ENCODE data around the gene ADGRD2. TPM values are rescaled to one million over a fixed set of nuclear protein-coding genes. Genes with fewer than 3 reads are reported as not detected.
A peak's percentile ranks its signal among the peaks of the same experiment; 100 is the strongest.

ADGRD2 gene
- total and polyA plus RNA-seq, 9 of the 15 experiments (the other 6 are each of a cell fraction or from before 2014, with no cell fraction given): not detected

GRCh38 chr9:124472770-124473169, 22.5 kb downstream of the ADGRD2 start:
- ChIA-PET POLR2A (interaction anchor here (0.5 to 1.3 kb wide), 3 partner anchors 9 to 75 kb away, joined by 3 to 7 read pairs (median 7); no protein-coding TSS in a partner anchor), CTCF (ENCODE audit: low intra/inter-chr PET ratio) (no interaction called here)
- H3K79me2 ChIP-seq (ENCODE audit: control insufficient read depth, insufficient read depth, low read length): no peaks in the 10 kb centered on the region
- H3K4me2 ChIP-seq (ENCODE audit: insufficient read depth, low read length): no peak overlapping the region
- no peak overlapping the region for H2AFZ ChIP-seq (ENCODE audit: low read depth, low read length)
- 5% methylated on average over 7 of the region's 7 CpGs for WGBS (ENCODE audit: insufficient coverage, low coverage, missing lambda C conversion rate)
- FAIRE-seq (no peak), DNase-seq (ENCODE audit: extremely low read depth in 1 of 4, low spot score in 3 of 4) (peak in 2 of 4 experiments; percentile 37 to 42), ATAC-seq (peak; percentile 48)
- no peaks in the 10 kb centered on the region for H3K9me3 ChIP-seq (replicated peaks; ENCODE audit: control insufficient read depth, insufficient read depth, low read depth, low read length)
- peaks cover 6 to 44% of the 10 kb centered on the region in 2 experiments; a peak in 4 of 5 replicates for H3K27me3 ChIP-seq (ENCODE audit: control insufficient read depth in 2 of 2, insufficient read depth in 2 of 2, low read length in 2 of 2)
- H3K36me3 ChIP-seq (ENCODE audit: control insufficient read depth, insufficient read depth, low read length): no peaks in the 10 kb centered on the region
- peaks cover 0 to 40% of the 10 kb centered on the region in 2 experiments; a peak in 3 of 5 replicates for H3K4me1 ChIP-seq (replicated peaks in 1 of 2; ENCODE audit: control insufficient read depth in 2 of 2, insufficient read depth in 2 of 2, low read length in 2 of 2)
- peaks cover 10% of the 10 kb centered on the region; the same call in 1 of the 2 replicates for H4K20me1 ChIP-seq (replicated peaks; ENCODE audit: control insufficient read depth, insufficient read depth, low read length)
- in situ Hi-C loops (cut with MboI): no loop called here
- no peaks in the 10 kb centered on the region for H3K9me1 ChIP-seq (ENCODE audit: control insufficient read depth, insufficient read depth, low read length)
- no peak overlapping the region for H3K27ac ChIP-seq (ENCODE audit: extremely low read depth, low read depth, low read length)
- no peak overlapping the region; a peak in 1 of 4 replicates for H3K9ac ChIP-seq (ENCODE audit: insufficient read depth in 1 of 2, low read depth in 2 of 2, low read length in 2 of 2)
- H3K4me3 ChIP-seq: no peak overlapping the region
- BruUV-seq (replicated peaks): no TSS peak
- intact Hi-C loops (cut with micrococcal nuclease): no loop called here
- no peak for TF ChIP-seq ZNF277 (CRISPR knock-in tag; IDR thresholded peaks at IDR 0.05; ENCODE audit: borderline replicate concordance)
- TF ChIP-seq, protein P1, sequence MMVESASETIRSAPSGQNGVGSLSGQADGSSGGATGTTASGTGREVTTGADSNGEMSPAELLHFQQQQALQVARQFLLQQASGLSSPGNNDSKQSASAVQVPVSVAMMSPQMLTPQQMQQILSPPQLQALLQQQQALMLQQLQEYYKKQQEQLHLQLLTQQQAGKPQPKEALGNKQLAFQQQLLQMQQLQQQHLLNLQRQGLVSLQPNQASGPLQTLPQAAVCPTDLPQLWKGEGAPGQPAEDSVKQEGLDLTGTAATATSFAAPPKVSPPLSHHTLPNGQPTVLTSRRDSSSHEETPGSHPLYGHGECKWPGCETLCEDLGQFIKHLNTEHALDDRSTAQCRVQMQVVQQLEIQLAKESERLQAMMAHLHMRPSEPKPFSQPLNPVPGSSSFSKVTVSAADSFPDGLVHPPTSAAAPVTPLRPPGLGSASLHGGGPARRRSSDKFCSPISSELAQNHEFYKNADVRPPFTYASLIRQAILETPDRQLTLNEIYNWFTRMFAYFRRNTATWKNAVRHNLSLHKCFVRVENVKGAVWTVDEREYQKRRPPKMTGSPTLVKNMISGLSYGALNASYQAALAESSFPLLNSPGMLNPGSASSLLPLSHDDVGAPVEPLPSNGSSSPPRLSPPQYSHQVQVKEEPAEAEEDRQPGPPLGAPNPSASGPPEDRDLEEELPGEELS (CRISPR knock-in tag; IDR thresholded peaks at IDR 0.05; ENCODE audit: borderline replicate concordance): no peak
- no peak for TF ChIP-seq TCF15 (CRISPR knock-in tag; IDR thresholded peaks at IDR 0.05)
- TF ChIP-seq, protein P2, sequence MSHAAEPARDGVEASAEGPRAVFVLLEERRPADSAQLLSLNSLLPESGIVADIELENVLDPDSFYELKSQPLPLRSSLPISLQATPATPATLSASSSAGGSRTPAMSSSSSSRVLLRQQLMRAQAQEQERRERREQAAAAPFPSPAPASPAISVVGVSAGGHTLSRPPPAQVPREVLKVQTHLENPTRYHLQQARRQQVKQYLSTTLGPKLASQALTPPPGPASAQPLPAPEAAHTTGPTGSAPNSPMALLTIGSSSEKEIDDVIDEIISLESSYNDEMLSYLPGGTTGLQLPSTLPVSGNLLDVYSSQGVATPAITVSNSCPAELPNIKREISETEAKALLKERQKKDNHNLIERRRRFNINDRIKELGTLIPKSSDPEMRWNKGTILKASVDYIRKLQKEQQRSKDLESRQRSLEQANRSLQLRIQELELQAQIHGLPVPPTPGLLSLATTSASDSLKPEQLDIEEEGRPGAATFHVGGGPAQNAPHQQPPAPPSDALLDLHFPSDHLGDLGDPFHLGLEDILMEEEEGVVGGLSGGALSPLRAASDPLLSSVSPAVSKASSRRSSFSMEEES (CRISPR knock-in tag; IDR thresholded peaks at IDR 0.05): peak; percentile 74
- no peak for TF ChIP-seq SIRT6 (IDR thresholded peaks at IDR 0.05; ENCODE audit: low read depth, low read length)
- TF ChIP-seq, protein P3, sequence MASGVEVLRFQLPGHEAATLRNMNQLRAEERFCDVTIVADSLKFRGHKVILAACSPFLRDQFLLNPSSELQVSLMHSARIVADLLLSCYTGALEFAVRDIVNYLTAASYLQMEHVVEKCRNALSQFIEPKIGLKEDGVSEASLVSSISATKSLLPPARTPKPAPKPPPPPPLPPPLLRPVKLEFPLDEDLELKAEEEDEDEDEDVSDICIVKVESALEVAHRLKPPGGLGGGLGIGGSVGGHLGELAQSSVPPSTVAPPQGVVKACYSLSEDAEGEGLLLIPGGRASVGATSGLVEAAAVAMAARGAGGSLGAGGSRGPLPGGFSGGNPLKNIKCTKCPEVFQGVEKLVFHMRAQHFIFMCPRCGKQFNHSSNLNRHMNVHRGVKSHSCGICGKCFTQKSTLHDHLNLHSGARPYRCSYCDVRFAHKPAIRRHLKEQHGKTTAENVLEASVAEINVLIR (CRISPR knock-in tag; IDR thresholded peaks at IDR 0.05): no peak
- no peak for TF ChIP-seq PRDM10 (IDR thresholded peaks at IDR 0.05; ENCODE audit: partially characterized antibody)
- TF ChIP-seq ARID1B (IDR thresholded peaks at IDR 0.05): no peak
- TF ChIP-seq PHTF2 (CRISPR knock-in tag; IDR thresholded peaks at IDR 0.05): no peak

All from K562 (cell line).